GM19328 (cell line): Measurements from ENCODE around the gene HIPK4.
"Not testable (repeated sequence)": the region's sequence is repeated elsewhere in the genome, so short reads cannot be mapped to it uniquely, and the experiment has no call there.

Experiments
- ATAC-seq: cut with Tn5 transposase; IDR thresholded peaks from one replicate; pipeline ENCODE4 v1.9.1; 2021; ENCODE audit warnings: mild to moderate bottlenecking, moderate library complexity; ENCODE audit not compliant: unreplicated experiment

Gene HIPK4

GRCh38 chr19:40416918-40417642, 27.1 kb upstream of the HIPK4 start:
- no peak for ATAC-seq

- ATAC-seq: no peak
Measured at GRCh38 chr19:40415768-40416167, 25.8 kb upstream of the HIPK4 start.

- ATAC-seq: no peak
Measured at GRCh38 chr19:40414542-40415535, 24.9 kb upstream of the HIPK4 start.

- ATAC-seq: no peak
Measured at GRCh38 chr19:40413291-40413845, 23.4 kb upstream of the HIPK4 start, which contains the start of gene PRX. Gene PRX, minus strand, starts transcription at chr19:40413378. Its CDS starts 5,446 bp downstream, at chr19:40407932.

GRCh38 chr19:40412866-40413265, 22.9 kb upstream of the HIPK4 start:
- ATAC-seq: no peak

GRCh38 chr19:40411958-40412499, 22.0 kb upstream of the HIPK4 start:
- ATAC-seq: no peak

GRCh38 chr19:40411125-40411842, 21.3 kb upstream of the HIPK4 start:
- no peak for ATAC-seq

- no peak for ATAC-seq
Measured at GRCh38 chr19:40410030-40410389, 20.0 kb upstream of the HIPK4 start.

GRCh38 chr19:40408598-40408925, 18.6 kb upstream of the HIPK4 start:
- not testable (repeated sequence) for ATAC-seq

GRCh38 chr19:40407714-40408597, 18.0 kb upstream of the HIPK4 start:
- no peak for ATAC-seq

GRCh38 chr19:40403262-40403984, 13.4 kb upstream of the HIPK4 start:
- ATAC-seq: peak; percentile 65

- ATAC-seq: no peak
Measured at GRCh38 chr19:40400559-40400958, 10.6 kb upstream of the HIPK4 start.

GRCh38 chr19:40398417-40399131, 8.6 kb upstream of the HIPK4 start:
- ATAC-seq: no peak

GRCh38 chr19:40397568-40397906, 7.6 kb upstream of the HIPK4 start:
- no peak for ATAC-seq

GRCh38 chr19:40396886-40397567, 7.0 kb upstream of the HIPK4 start:
- ATAC-seq: no peak

GRCh38 chr19:40395956-40396355, 6.0 kb upstream of the HIPK4 start:
- ATAC-seq: no peak

- no peak for ATAC-seq
Measured at GRCh38 chr19:40394816-40395210, 4.8 kb upstream of the HIPK4 start.
